Measurements from ENCODE around the gene F11.

DNA sequence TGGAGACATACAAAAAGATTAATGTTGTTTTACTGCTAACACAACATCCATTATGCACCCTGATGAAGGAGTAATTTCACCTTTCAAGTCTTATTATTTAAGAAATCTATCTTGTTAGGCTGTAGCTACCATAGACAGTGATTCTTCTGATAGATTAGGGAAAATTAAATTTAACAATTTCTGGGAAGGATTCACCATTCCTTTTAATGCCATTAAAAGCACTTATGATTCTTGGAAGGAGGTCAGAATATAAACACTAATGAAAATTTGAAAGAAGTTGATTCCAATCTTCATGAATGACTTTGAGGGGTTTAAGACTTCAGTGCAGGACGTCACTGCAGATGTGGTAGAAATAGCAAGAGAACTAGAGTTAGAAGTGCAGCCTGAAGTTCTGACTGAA, 69.8 kb downstream of the F11 start:
- TF ChIP-seq EP300 (IDR thresholded peaks at IDR 0.05; ENCODE audit: borderline replicate concordance) (no peak), TCF12 (IDR thresholded peaks at IDR 0.05; ENCODE audit: low read depth) (no peak), CREB1 (IDR thresholded peaks at IDR 0.05; ENCODE audit: low read depth) (no peak), RAD21 (IDR thresholded peaks at IDR 0.05; ENCODE audit: low read depth) (no peak), MAX (IDR thresholded peaks at IDR 0.05) (no peak), EGR1 (IDR thresholded peaks at IDR 0.05) (no peak), USF1 (IDR thresholded peaks at IDR 0.05) (no peak), YY1 (IDR thresholded peaks at IDR 0.05; ENCODE audit: low read depth) (no peak)
- TF ChIP-seq, protein P1, sequence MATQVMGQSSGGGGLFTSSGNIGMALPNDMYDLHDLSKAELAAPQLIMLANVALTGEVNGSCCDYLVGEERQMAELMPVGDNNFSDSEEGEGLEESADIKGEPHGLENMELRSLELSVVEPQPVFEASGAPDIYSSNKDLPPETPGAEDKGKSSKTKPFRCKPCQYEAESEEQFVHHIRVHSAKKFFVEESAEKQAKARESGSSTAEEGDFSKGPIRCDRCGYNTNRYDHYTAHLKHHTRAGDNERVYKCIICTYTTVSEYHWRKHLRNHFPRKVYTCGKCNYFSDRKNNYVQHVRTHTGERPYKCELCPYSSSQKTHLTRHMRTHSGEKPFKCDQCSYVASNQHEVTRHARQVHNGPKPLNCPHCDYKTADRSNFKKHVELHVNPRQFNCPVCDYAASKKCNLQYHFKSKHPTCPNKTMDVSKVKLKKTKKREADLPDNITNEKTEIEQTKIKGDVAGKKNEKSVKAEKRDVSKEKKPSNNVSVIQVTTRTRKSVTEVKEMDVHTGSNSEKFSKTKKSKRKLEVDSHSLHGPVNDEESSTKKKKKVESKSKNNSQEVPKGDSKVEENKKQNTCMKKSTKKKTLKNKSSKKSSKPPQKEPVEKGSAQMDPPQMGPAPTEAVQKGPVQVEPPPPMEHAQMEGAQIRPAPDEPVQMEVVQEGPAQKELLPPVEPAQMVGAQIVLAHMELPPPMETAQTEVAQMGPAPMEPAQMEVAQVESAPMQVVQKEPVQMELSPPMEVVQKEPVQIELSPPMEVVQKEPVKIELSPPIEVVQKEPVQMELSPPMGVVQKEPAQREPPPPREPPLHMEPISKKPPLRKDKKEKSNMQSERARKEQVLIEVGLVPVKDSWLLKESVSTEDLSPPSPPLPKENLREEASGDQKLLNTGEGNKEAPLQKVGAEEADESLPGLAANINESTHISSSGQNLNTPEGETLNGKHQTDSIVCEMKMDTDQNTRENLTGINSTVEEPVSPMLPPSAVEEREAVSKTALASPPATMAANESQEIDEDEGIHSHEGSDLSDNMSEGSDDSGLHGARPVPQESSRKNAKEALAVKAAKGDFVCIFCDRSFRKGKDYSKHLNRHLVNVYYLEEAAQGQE (IDR thresholded peaks at IDR 0.05; ENCODE audit: low read depth): no peak

Data from Ishikawa (cell line).